GM18502 (cell line): ENCODE data around the gene NAPA.
A peak's percentile ranks its signal among the peaks of the same experiment; 100 is the strongest.
"Not testable (repeated sequence)": the region's sequence is repeated elsewhere in the genome, so short reads cannot be mapped to it uniquely, and the experiment has no call there.

Source experiments
- ATAC-seq: cut with Tn5 transposase; IDR thresholded peaks from one replicate; pipeline ENCODE4 v1.9.1; 2021; ENCODE audit warnings: mild to moderate bottlenecking; ENCODE audit not compliant: unreplicated experiment, poor library complexity

Gene NAPA

GRCh38 chr19:47489072-47489914, 25.6 kb downstream of the NAPA start:
- ATAC-seq, result no peak

- ATAC-seq, result no peak
Measured at GRCh38 chr19:47487551-47488515, 27.0 kb downstream of the NAPA start.

- ATAC-seq, result no peak
Measured at GRCh38 chr19:47486900-47487299, 28.0 kb downstream of the NAPA start.

- not testable (repeated sequence) for ATAC-seq
Measured at GRCh38 chr19:47486220-47486619, 28.6 kb downstream of the NAPA start.

- ATAC-seq, result no peak
Measured at GRCh38 chr19:47485210-47485609, 29.7 kb downstream of the NAPA start.

GRCh38 chr19:47483800-47484690, 30.8 kb downstream of the NAPA start, which contains the start of gene KPTN:
Gene KPTN (minus strand): TSS chr19:47484219. CDS start chr19:47484160, 59 bp downstream.
- peak; percentile 64 for ATAC-seq

GRCh38 chr19:47483200-47483599, 31.7 kb downstream of the NAPA start:
- no peak for ATAC-seq

GRCh38 chr19:47481460-47482052, 33.3 kb downstream of the NAPA start:
- ATAC-seq, result no peak

- ATAC-seq, result no peak
Measured at GRCh38 chr19:47480658-47481057, 34.2 kb downstream of the NAPA start.

GRCh38 chr19:47479701-47480503, 35.0 kb downstream of the NAPA start:
- no peak for ATAC-seq

- no peak for ATAC-seq
Measured at GRCh38 chr19:47476438-47476972, 38.4 kb downstream of the NAPA start.

GRCh38 chr19:47475465-47475864, 39.4 kb downstream of the NAPA start:
- ATAC-seq, result no peak

GRCh38 chr19:47473336-47473735, 41.5 kb downstream of the NAPA start:
- ATAC-seq, result no peak

GRCh38 chr19:47471733-47472457, 43.0 kb downstream of the NAPA start, which contains the start of gene SLC8A2:
Gene SLC8A2 (minus strand): TSS chr19:47471893. CDS start chr19:47466403, 5,490 bp downstream.
- no peak for ATAC-seq

GRCh38 chr19:47471381-47471732, 43.5 kb downstream of the NAPA start:
- no peak for ATAC-seq

GRCh38 chr19:47470447-47471195, 44.2 kb downstream of the NAPA start:
- ATAC-seq, result no peak

GRCh38 chr19:47469719-47470118, 45.1 kb downstream of the NAPA start:
- no peak for ATAC-seq
